GM12878 (cell line): ENCODE measurements around the gene RPL21. TPM values are rescaled to one million over a fixed set of nuclear protein-coding genes. Genes with fewer than 3 reads are reported as not detected.

Experiments used
- ATAC-seq: fragments of 200-7000 bp; cut with Tn5 transposase; 3 replicates; pipeline ENCODE4 v1.9.1; 2020; ENCODE audit warnings: mild to moderate bottlenecking, moderate library complexity
- BruUV-seq: library from RNA; stranded (reverse); fragments of 400-500 nt; replicated peaks from 2 replicates; lab custom pipeline; 2021; lab: Mats Ljungman, UMichigan
- CTCF ChIA-PET: fragments of 300-600 bp; sonication (Branson Sonifier 250); formaldehyde crosslinking; extraction: SDS; loops from one replicate; lab custom pipeline; 2021; ENCODE audit warnings: inconsistent platforms; lab: Yijun Ruan, JAX
- POLR2A ChIA-PET: fragments of 350-600 bp; formaldehyde crosslinking; extraction: SDS; loops from one replicate; lab custom pipeline; 2021; ENCODE audit warnings: inconsistent platforms; lab: Charles Lee
- RAD21 ChIA-PET: fragments of 300-600 bp; sonication (Branson Sonifier 250); formaldehyde crosslinking; loops from one replicate; lab custom pipeline; 2023; ENCODE audit warnings: antibody characterized with exemption; ENCODE audit not compliant: unreplicated experiment; lab: Charles Lee
- SMC1A ChIA-PET: fragments of 300-600 bp; sonication (Branson Sonifier 250); formaldehyde crosslinking; loops from one replicate; lab custom pipeline; 2023; ENCODE audit not compliant: unreplicated experiment, uncharacterized antibody; lab: Charles Lee
- DNase-seq: peaks from one replicate; pipeline ENCODE4 v3.0.0-alpha.2; 2011; ENCODE audit warnings: low read depth, low spot score
- FAIRE-seq: peaks from 3 replicates; lab custom pipeline; 2011; peaks lifted over from hg19 to GRCh38; lab: Jason Lieb, UNC
- H2AFZ ChIP-seq: 2 replicates; pipeline ENCODE4 v1.6.0; 2011; ENCODE audit warnings: low read depth, low read length, control low read depth; ENCODE audit not compliant: control insufficient read depth
- H3K27ac ChIP-seq: 2 replicates; pipeline ENCODE4 v1.5.1; 2011; ENCODE audit warnings: control low read depth; ENCODE audit not compliant: control insufficient read depth, insufficient read depth
- H3K27me3 ChIP-seq, 2 experiments: replicated peaks in 1 of 2; 2 replicates each; pipeline versions ENCODE4 v1.6.0 to v1.6.1; 2011; ENCODE audit warnings: low read length in 1 of 2; ENCODE audit not compliant: control insufficient read depth in 2 of 2, insufficient read depth in 2 of 2
- H3K36me3 ChIP-seq, 2 experiments: 2 replicates each; pipeline ENCODE4 v1.5.1; 2011; ENCODE audit warnings: low read length in 1 of 2; ENCODE audit not compliant: control insufficient read depth in 2 of 2, insufficient read depth in 2 of 2
- H3K4me1 ChIP-seq: 2 replicates; pipeline ENCODE4 v1.6.1; 2011; ENCODE audit warnings: mild to moderate bottlenecking, low read length, moderate library complexity, mixed read lengths; ENCODE audit not compliant: control insufficient read depth, insufficient read depth
- H3K4me2 ChIP-seq: 2 replicates; pipeline ENCODE4 v1.6.0; 2011; ENCODE audit warnings: control low read depth; ENCODE audit not compliant: control insufficient read depth, insufficient read depth
- H3K4me3 ChIP-seq: fragments of 200-600 bp; sonication (generic); 2 replicates; pipeline ENCODE4 v1.5.1; 2016
- H3K79me2 ChIP-seq: 2 replicates; pipeline ENCODE4 v1.6.0; 2011; ENCODE audit warnings: low read length; ENCODE audit not compliant: control insufficient read depth, insufficient read depth
- H3K9ac ChIP-seq: 2 replicates; pipeline ENCODE4 v1.8.0; 2011; ENCODE audit warnings: low read length, control low read depth, mixed read lengths; ENCODE audit not compliant: control insufficient read depth, insufficient read depth
- H3K9me3 ChIP-seq: replicated peaks from 3 replicates; pipeline ENCODE4 v1.5.1; 2011; ENCODE audit warnings: mild to moderate bottlenecking, low read length; ENCODE audit not compliant: control insufficient read depth, insufficient read depth
- H4K20me1 ChIP-seq: 2 replicates; pipeline ENCODE4 v1.6.0; 2011; ENCODE audit not compliant: control insufficient read depth, insufficient read depth
- BCL3 ChIP-seq: IDR thresholded peaks from 2 replicates; pipeline ENCODE4 v1.6.1; 2011; ENCODE audit warnings: borderline replicate concordance, low read depth, mild to moderate bottlenecking, moderate library complexity, low read length; ENCODE audit not compliant: insufficient read depth, poor library complexity, severe bottlenecking
- CBX5 ChIP-seq: sonication (generic); IDR thresholded peaks from 2 replicates; pipeline ENCODE4 v1.6.1; 2016; ENCODE audit warnings: low read depth, moderate library complexity, mild to moderate bottlenecking, inconsistent platforms
- CHD4 ChIP-seq: fragments of 200-600 bp; sonication (generic); IDR thresholded peaks from 2 replicates; pipeline ENCODE4 v1.6.1; 2016; ENCODE audit warnings: mild to moderate bottlenecking
- CTCF ChIP-seq, 3 experiments: IDR thresholded peaks in 2 of 3; conservative IDR thresholded peaks in 1 of 3; 2 replicates each; pipeline ENCODE4 v1.5.1; 2011; ENCODE audit warnings: low read depth in 3 of 3, low read length in 3 of 3, mild to moderate bottlenecking in 3 of 3, control low read depth in 2 of 3, moderate library complexity in 2 of 3, inconsistent platforms in 1 of 3, mixed read lengths in 1 of 3; ENCODE audit not compliant: control insufficient read depth in 2 of 3, insufficient read depth in 1 of 3; ENCODE audit errors: extremely low read depth in 1 of 3
- DPF2 ChIP-seq: fragments of 450-650 bp; IDR thresholded peaks from 2 replicates; pipeline ENCODE4 v1.6.1; 2017; ENCODE audit warnings: mild to moderate bottlenecking
- FOXM1 ChIP-seq: IDR thresholded peaks from 2 replicates; pipeline ENCODE4 v1.6.1; 2012; ENCODE audit warnings: low read depth, mild to moderate bottlenecking, inconsistent platforms, low read length, moderate library complexity
- GABPA ChIP-seq: IDR thresholded peaks from 2 replicates; pipeline ENCODE4 v1.6.1; 2014; ENCODE audit warnings: antibody characterized with exemption, low read depth, mild to moderate bottlenecking, inconsistent platforms
- HCFC1 ChIP-seq: fragments of 150-350 bp; IDR thresholded peaks from 2 replicates; pipeline ENCODE4 v1.6.1; 2014; ENCODE audit warnings: low read length
- IKZF1 ChIP-seq: fragments of 450-650 bp; conservative IDR thresholded peaks from 2 replicates; pipeline ENCODE4 v1.6.1; 2017; ENCODE audit warnings: antibody characterized with exemption, mild to moderate bottlenecking
- RAD21 ChIP-seq: IDR thresholded peaks from 2 replicates; pipeline ENCODE4 v1.6.1; 2011; ENCODE audit warnings: mild to moderate bottlenecking, low read depth, low read length, moderate library complexity; ENCODE audit not compliant: insufficient read depth
- SREBF1 ChIP-seq: IDR thresholded peaks from 2 replicates; pipeline ENCODE4 v1.6.1; 2012; ENCODE audit warnings: mild to moderate bottlenecking, low read length
- ZSCAN29 ChIP-seq: fragments of 450-650 bp; IDR thresholded peaks from 2 replicates; pipeline ENCODE4 v1.6.1; 2017; ENCODE audit warnings: mild to moderate bottlenecking, moderate library complexity
- whole genome bisulfite sequencing: methylation state at CpG from one replicate; pipeline ENCODE4 v1.1.6; 2016; ENCODE audit warnings: low lambda C conversion rate; ENCODE audit not compliant: insufficient replicate concordance, insufficient coverage; ENCODE audit errors: missing lambda C conversion rate; 5-methylcytosine and 5-hydroxymethylcytosine counted together
- in situ Hi-C: fragments of 300-500 bp; cut with MboI; formaldehyde crosslinking; loops from 9 replicates; pipeline ENCODE4 v1.14.3; 2018; ENCODE audit warnings: mixed read lengths
- intact Hi-C: fragments of 100-400 bp; cut with micrococcal nuclease; formaldehyde crosslinking; loops from one replicate; pipeline ENCODE4 v1.14.2; 2022; ENCODE audit not compliant: unreplicated experiment
- polyA plus RNA-seq, 11 experiments: library from polyadenylated mRNA; depleted of rRNA in 4 of 11; unstranded in 6 of 11; stranded (reverse) in 5 of 11; fragments of >200 nt; fragmentation: Nextera tagmentation in 4 of 11; fragmentation: Illumina TruSeq in 1 of 11; extraction: Ambion mirVana in 4 of 11; extraction: Trizol in 1 of 11; gene quantifications; 1 replicate in 1 of 11; 2 replicates in 10 of 11; pipeline versions ENCODE4 v1.2.1 to v1.2.3, GENCODE V29; 2011 to 2016; ENCODE audit warnings: inconsistent platforms in 2 of 11, missing spikeins in 2 of 11, low read depth in 1 of 11
- total RNA-seq, 4 experiments: library from RNA; depleted of rRNA in 3 of 4; stranded (reverse); fragments of >200 nt in 3 of 4; fragmentation: Illumina TruSeq in 1 of 4; extraction: Trizol in 1 of 4; gene quantifications; 2 replicates each; pipeline versions ENCODE4 v1.2.1 to v1.2.3, GENCODE V29; 2013 to 2021

RPL21 gene
- total and polyA plus RNA-seq, 10 of the 15 experiments (the other 5 are each of a cell fraction or from before 2014, with no cell fraction given) = 817 to 9,760 (median 1,698) TPM

DNA sequence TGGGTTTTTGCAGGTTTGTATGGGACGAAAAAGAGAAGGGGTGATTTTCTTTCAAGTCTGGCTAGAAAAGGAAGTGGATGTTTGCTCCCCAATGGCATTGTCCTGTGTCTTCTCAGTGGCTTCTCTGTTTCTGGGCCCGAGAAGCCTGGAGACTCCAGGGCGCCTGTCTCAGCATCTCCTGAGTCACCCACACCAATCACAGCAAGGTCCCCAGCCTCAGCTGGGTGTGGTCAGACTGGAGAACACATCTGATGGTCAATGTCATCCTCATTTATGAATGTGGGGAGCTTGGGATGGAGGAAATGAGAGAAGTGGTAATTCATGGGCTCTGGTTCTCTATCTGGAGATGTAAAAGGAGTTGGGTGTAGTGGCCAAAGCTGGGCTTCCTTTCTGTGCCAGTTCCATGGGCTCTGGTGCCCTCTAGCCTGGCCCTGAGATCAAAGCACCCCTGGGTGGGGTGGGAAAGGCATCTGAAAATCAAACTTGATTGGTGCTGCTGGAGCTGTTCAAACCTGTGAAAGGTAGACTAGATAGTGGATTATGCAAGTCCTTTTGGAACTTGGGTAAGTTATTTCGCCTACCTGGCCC is 32.6 kb downstream of the RPL21 start (continued):
- no peak for TF ChIP-seq BCL3
- TF ChIP-seq CTCF (IDR thresholded peaks at IDR 0.05 in 2 of 3, conservative IDR thresholded peaks at IDR 0.05 in 1 of 3; ENCODE audit: control insufficient read depth in 2 of 3, extremely low read depth in 1 of 3, insufficient read depth in 1 of 3, low read depth in 3 of 3, low read length in 3 of 3) = peak; percentile 45 to 62 (median 57); a peak in 5 of 6 replicates
- peak; percentile 68 for TF ChIP-seq RAD21
- no peak for TF ChIP-seq FOXM1
- no peak for TF ChIP-seq ZSCAN29

DNA sequence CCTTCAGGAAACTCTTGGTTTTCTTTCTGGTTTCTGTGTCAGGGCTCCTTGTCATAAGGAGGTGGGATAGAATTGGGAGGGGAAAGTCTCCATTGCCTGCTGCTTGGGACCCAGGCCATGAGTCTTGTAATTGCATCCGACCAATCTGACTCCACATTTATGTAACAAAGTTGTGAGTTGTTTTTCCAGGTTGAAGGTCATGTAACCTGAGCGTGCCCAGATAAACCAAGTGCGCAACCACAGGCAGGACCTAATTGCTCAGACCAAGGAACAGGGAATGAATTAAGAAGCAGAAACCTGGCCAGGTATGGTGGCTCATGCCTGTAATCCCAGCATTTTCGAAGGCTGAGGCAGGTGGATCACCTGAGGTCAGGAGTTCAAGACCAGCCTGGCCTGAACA is 37.0 kb downstream of the RPL21 start:
- ChIA-PET CTCF (no interaction called here), RAD21 (no interaction called here)
- BruUV-seq = no TSS peak
- FAIRE-seq = no peak
- intact Hi-C loops = no loop called here
- H3K9ac ChIP-seq = no peak overlapping the region
- no peak overlapping the region for H3K4me2 ChIP-seq
- no peak overlapping the region for H3K4me3 ChIP-seq
- H2AFZ ChIP-seq = no peak overlapping the region
- H3K36me3 ChIP-seq = no peaks in the 10 kb centered on the region
- 83% methylated on average over 4 of the region's 4 CpGs for WGBS
- no peak for TF ChIP-seq DPF2
- no peak for TF ChIP-seq CHD4
- TF ChIP-seq SREBF1 = no peak
- no peak for TF ChIP-seq GABPA
- TF ChIP-seq HCFC1 = no peak
- TF ChIP-seq IKZF1 = no peak
- no peak for TF ChIP-seq CBX5
- TF ChIP-seq, all 136 proteins: peak for 0
- no peaks in the 10 kb centered on the region for H3K9me3 ChIP-seq
- DNase-seq = no peak
- in situ Hi-C loops = no loop called here
- H4K20me1 ChIP-seq = no peaks in the 10 kb centered on the region
- POLR2A ChIA-PET = interaction anchor here (0.7 kb wide), 1 partner anchor 190 kb away, joined by 3 read pairs; no protein-coding TSS in a partner anchor
- H3K27ac ChIP-seq = no peak overlapping the region
- ATAC-seq = no peak
- no peaks in the 10 kb centered on the region for H3K4me1 ChIP-seq
- no peaks in the 10 kb centered on the region for H3K27me3 ChIP-seq
- SMC1A ChIA-PET = no interaction called here
- H3K79me2 ChIP-seq = no peaks in the 10 kb centered on the region
